Measurements from ENCODE around the gene PCBP1.
"Not testable (repeated sequence)": the region's sequence is repeated elsewhere in the genome, so short reads cannot be mapped to it uniquely, and the experiment has no call there.

Gene PCBP1

DNA sequence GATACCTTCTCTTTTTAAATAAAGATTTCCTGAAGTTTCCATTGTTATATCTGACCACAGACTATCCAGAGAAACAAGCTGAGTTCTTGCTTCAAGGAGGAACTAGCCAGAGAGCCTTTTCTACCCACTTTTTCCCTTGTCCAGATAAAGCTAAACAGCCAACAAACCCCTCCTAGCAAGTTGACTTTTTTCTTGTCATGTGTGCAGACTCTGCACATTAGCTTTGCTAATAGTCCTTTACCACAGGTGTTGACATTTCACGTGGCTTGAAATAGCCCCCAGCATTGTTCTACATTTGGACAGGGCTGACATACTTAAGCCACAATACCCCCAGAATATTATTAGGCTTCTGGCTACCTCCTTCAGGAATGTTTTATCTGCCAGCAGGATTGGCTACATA is 40.7 kb downstream of the PCBP1 start:
- DNase-seq = no peak

DNA sequence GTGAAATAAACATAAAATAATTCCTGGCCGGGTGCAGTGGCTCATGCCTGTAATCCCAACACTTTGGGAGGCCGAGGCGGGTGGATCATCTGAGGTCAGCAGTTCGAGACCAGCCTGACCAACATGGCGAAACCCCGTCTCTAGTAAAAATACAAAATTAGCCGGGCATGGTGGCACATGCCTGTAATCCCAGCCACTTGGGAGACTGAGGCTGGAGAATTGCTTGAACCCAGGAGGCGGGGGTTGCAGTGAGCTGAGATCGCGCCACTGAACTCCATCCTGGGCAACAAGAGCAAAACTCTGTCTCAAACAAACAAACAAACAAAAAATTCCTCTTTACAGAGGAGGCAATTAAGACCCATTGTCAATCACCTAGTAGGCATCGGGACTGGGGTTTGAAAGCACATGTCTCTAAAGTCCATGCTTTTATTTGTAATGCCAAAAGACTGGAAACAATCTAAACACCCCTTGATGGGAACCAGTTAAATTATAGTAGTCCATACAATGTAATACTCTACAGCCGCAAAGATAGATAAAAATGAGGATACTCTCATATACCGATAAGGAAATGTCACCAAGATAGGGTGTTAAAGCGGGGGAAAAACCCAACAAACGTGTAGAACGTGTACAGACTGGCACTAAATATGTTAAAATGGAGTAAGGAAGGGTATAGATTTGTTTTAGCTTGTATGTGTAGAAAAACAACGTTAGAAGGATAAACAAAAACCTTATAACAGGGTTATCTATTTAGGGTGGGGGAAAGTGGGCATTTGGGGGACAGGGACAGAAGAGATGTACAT is 44.3 kb downstream of the PCBP1 start:
- DNase-seq = not testable (repeated sequence)

DNA sequence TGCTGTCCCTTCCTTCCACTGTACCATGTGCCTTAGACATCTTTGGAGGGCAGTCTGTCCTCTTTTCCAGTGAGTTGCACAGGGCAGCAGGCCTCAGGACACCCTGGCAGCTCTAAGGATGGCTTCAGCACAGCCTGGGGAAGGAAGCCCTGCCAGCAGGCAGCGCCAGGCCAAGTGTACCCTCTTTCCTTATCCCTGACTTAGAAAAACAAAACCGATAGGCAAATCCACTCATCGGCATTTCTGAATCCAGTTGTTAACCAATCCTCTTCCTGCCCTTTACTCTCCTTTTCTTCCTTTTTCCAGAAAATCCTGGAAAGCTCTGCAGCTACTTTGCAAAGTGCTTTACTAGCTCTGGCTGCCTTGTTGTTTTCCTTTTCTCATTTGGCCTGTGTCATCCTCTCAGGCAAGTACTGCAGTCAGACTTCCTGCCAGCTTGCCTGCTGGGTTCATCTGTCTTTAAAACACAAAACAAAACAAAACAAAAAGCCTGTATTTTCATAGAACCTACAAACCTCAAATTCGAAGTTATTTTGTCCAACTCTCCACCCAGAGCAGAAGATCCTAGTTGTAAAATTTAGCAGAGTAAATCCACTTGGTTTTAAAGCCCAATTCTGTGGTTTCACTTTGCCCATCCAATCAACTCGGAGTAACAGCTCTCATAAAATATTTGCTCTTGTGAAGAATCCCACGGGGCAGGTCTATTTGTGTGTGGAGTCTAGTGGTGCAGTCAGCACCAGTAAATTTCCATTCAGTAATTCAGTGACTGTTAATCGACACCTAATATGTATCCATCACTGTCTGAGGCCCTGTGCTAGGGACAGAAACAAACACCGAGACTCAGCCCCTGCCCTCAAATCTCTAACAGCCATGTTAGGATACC is 45.2 kb downstream of the PCBP1 start:
- no peak for DNase-seq

GRCh38 chr2:70133127-70133452 is 45.8 kb downstream of the PCBP1 start:
- no peak for DNase-seq

- DNase-seq = peak; percentile 78
These were observed 46.4 kb downstream of the PCBP1 start for GRCh38 chr2:70133491-70134322.

- DNase-seq = not testable (repeated sequence)
These were observed 47.2 kb downstream of the PCBP1 start for GRCh38 chr2:70134323-70134983.

All from GDM1 (cell line).